NOMO-1 (cell line): ENCODE measurements around the gene TSFM.
A peak's percentile ranks its signal among the peaks of the same experiment; 100 is the strongest.
"Not testable (repeated sequence)": the region's sequence is repeated elsewhere in the genome, so short reads cannot be mapped to it uniquely, and the experiment has no call there.

Source experiments
- DNase-seq, 2 experiments: peaks; one replicate each; lab custom pipeline; 2025; ENCODE audit not compliant: unreplicated experiment in 2 of 2; lab: John Stamatoyannopoulos, UW

The TSFM gene

DNA sequence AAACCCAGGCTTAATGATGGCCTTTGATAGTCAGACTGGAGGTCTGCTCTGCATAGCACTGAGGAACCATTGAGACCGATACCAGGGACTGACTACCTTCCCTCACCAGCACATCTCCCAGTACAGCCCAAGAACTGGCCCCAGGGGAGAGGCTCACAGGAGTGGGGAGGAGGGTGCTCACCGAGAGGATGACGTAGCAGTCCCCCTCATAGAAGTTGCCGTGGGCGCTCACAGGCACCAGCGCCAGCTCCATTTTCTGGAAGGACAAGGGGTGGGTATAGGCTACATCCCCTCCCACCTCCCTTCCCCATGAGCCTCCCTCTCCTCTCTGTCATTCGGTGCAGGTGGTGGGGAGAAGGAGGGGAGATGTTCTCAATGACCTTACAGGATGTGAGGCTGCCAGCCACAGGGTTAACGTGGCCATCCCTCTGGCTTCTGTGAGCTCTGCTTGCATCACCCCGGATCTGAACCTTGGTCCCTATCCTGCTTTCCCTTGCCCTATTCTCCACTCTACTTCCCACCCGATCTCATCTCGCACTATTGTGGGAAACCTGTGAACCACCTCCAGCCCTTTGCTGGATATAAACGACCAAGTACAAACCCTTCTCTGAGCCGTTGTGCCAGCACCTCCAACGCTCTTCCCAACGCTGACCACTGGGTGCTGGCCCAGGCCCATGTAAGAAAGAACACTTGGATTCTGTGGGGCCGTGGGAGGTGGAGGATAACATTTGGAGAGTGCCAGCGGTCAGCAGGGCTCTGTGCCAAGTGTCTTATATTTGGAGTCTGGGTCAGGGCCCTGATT lies 31.6 kb downstream of the TSFM start:
- no peak for DNase-seq

DNA sequence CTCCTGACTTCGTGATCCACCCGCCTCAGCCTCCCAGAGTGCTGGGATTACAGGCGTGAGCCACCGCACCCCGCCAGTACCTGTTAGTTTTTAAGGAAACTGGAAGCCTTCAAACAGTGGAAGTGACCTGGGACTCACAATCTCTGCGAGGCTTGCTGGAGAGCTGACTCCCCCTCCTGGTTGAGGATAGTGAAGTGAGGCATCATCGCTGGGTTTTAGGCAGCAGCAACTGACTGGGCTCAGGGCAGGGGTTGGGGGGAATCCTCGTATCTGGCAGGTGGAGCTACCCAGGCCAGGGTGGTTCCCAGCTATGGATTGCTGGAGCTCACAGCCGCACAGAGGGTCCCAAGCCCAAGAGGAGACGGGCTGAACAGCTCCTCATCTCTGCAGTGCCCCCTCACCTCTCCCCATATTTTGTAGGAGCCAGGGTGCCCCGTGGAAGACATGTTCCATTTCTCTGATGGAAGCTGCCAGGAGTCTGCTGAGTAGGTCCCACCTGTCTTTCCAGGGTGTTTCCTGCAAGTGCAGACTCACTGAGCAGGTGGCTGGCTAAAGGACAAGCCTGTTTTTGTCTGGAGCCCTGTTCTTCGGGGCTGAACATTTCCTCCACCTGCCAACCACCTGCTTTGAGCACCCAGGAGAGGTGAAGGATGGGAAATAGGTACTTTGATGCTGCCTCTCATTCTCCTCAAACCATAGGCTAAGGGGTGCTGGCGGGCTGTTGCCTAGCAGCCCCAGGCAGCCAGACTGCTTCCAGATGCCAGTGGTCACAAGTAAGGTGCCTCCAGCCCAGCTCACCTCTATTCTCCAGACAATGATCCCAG lies 32.8 kb downstream of the TSFM start:
- DNase-seq: no peak

DNA sequence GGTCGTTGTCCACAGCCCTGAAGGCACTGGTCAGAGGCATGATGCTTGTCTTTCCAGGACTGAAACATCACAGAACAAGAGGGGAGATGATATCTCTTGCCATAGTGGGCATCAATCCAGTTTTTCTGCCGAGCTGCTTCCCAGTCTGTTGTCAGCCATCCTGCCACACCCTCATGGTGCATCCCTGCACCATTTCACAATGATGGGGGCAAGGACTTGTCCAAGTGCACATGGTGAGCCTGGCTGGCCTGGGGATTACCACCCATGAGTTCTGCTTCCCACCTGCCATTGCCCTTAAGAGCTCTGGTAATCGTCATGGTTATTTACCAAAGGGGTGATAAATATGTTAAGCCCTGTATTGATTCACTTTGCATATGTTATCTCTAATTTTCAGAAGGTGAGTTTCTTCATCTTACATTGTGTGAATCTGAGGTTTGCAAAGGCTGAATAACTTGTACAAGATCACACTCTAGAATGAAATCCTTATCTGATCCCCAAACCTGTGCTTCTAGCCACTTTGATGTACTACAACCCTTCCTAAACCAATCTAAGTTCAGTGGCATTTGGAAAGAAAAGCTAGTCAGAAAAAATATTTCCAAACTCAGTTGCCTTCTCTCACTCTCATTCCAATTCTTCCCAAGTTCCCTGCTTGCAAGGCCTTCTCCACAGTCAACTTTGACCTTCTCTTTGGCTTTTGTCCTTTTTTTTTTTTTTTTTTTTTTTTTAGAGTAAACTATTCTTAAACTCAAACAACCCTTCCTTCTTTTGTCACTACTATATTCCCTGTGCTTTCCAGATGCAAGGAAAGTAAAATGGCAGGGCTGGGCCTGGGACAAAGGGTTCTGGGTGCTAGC lies 33.6 kb downstream of the TSFM start:
- no peak for DNase-seq

DNA sequence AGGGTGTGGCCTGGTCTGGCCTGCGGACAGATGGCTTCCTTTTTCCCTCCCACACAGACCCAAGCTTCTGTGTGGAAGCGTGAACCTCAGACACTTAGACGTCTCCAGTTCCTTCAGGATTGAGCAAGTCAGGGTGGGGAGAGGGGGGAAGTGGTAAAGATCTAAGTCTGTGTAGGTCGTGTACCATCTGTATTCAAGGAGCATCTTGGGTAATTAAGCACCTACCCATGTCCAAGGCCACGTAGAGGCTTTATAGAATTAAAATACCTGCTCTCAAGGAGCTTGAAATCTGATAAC lies 34.2 kb downstream of the TSFM start:
- peak; percentile 51 to 76 for DNase-seq

DNA sequence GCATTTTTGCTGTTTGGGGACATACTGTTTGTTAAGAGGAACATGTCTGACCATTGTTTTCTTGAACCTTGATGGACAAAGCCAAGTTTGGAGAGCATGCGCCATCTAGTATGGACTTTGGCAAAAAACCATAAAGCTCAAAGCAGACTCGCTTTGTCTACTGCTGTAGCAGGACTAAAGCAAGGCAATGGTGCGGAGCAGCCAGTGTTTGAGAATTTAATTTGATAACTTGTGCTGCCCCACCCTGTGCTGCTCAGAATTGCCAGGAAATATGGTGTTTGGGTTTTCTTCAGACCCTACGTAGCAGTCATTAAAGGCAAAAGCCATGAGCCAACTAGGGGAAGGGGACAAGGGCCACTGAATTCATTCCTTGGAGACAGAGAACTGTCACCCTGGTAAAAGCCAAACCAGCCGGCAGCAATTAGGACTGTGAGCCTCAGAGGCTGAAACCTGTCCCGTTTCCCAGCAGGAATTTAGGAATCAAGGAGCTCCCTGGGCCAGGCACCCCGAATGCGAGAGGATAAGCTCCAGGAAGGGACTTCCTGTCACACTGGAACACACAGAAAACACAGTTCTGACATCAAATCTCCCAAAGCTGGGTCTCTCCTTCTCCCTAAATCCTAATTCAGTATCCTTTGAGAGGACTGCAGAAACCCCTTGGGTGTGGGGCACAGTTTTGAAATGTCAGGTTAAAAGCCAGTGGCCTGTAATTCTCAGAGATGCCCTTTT lies 34.8 kb downstream of the TSFM start:
- DNase-seq: no peak

DNA sequence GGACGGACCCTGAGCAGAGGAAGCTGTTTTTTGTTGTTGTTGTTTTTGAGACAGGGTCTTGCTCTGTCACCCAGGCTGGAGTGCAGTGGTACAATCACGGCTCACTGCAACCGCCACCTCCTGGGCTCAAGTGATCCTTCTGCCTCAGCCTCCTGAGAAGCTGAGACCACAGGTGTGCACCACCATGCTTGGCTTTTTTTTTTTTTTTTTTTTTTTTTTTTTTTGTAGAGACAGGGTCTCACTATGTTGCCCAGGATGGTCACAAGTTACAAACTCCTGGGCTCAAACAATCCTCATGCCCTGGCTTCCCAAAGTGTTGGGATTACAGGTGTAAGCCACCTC lies 35.4 kb downstream of the TSFM start:
- not testable (repeated sequence) for DNase-seq

DNA sequence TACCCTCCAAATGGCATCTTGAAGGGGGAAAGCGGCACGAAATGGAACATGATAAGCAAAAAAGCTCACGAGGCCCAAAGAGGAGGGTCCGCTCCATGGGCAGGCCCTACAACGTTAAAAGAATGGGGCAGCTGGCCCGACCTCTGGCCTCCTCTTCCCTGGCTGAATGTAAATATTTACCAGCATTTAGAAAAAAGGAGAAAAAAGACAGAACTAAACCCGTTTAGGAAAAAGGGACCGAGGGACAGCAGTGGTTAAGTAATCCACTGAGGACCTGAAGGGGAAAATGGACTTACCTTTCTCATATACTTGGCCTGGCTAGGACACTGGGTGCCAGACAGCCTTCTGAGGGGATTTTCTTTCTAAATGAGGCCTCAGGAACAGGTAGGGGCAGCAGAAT lies 37.5 kb downstream of the TSFM start:
- not testable (repeated sequence) for DNase-seq

DNA sequence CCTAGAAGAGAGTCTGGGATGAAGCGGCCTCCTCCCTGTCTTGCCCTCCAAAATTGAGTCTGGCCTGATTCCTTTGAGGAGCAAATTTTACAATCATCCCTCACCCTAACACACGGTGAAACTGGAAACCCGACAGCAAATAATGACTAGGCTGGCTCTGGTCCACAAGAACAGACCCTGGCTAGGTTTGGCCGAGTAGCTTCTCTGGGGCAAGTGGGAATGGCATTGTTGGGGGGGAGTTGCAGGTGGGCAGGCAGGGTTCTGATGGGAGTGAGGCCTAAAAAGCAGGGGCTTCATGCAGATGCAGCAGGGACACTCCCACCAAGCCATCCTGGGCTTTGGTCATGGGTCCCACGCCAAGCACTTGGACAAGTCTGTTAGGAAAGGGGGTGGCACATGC lies 38.4 kb downstream of the TSFM start:
- DNase-seq: not testable (repeated sequence)

DNA sequence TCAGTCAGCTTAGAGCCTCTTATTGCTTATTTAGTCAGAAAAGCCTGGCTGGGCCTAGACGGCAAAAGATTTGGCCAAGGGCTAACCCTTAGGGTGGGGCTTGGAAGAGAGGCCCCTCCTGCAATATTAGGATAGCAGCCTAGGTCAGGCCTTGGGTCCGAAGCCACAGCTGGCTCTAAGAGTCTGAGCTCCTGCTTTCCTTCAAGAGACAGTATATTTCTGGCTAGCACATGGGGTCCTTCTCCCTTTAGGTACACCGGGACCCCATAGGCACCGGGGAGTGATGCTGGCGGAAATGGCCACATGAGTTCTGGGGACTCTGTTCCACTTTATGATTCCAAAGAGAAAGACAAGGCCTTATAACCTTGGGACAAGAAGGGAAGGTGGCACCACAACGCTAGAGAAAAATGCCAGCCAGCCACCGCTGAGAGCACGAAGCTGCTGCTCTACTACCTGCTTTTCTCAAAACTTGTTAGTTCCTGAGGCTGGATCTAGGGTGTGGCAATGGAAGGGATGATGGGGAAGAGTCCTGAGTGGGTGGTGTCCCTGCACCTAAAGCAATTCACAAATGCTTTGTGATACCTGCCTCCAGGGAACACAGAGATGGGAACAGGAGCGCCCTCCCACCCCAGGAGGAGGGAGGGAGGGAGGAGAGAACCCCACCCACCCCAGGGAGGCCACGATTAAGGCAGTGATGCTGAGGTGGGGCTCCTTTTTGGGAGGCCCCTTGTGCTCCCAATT lies 39.1 kb downstream of the TSFM start:
- no peak for DNase-seq

DNA sequence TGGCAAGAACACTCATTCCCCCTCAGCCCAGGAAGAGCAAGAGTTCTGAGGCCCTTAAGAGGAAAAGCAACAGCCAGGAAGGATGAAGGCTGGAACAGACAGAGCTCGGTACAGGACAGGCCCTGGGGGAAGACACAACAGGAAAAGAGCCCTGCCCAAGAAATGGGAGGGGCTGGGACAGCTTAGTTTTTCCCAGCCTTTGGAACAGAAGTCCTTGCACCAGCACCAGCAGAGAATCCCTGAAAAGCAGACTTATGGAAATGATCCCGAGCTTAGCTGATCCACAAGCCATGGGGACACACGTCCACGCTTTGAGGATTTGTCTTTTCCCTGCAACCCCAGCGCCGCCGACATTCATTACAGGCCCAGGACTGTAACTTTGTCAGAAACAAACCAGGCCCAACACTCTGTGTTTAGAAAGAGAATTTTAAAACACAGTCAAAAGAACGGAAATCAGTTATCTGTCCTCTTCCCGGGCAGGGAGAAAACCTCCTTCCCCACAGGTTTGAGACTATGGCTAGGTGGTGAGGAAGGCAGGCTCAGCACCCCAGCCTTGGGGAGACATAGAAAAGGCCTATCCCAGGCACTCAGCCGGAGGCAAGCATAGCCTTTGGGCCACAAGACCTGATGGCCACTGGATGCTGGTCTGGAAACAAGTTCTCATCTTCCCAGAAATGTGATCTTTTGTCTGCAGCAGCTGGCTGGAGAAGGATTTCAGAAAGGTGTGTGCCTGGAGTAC lies 40.0 kb downstream of the TSFM start:
- no peak for DNase-seq

DNA sequence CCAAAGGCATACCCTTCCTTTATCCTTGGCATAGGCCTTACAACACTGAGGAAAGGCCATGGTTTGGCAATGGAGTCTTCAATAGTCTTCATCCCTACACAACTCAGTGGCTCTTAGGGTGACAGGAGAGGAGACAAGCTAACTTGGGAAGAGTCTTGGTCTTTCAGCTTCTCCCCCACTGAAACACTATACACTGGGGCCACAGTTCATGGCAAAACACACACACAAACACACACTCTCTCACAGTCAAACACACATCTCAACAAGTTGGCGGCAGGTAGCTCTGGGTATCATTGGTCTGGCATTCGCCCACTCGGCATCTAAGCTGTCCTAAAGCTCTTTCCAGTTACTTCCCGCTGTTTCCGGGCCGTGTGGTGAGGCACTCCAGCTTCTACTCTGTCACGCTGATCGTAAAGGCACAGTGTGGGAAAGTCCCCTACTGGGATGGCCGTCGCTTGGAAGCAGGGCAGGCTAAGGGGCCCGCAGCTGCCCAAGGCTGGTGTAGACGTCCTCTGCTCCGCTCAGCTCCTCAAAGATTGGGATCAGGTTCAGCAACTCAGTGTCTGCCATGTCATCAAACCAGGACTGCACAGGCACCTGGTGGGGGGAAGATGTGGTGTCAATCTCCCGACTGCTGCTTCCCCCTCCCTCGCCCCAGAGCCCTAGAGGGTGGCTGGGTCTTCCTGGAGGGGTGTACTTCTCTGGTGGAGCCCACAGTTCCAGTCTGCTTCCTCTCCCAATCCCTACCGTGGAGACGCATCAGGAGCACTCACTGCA lies 40.7 kb downstream of the TSFM start:
- DNase-seq: no peak

DNA sequence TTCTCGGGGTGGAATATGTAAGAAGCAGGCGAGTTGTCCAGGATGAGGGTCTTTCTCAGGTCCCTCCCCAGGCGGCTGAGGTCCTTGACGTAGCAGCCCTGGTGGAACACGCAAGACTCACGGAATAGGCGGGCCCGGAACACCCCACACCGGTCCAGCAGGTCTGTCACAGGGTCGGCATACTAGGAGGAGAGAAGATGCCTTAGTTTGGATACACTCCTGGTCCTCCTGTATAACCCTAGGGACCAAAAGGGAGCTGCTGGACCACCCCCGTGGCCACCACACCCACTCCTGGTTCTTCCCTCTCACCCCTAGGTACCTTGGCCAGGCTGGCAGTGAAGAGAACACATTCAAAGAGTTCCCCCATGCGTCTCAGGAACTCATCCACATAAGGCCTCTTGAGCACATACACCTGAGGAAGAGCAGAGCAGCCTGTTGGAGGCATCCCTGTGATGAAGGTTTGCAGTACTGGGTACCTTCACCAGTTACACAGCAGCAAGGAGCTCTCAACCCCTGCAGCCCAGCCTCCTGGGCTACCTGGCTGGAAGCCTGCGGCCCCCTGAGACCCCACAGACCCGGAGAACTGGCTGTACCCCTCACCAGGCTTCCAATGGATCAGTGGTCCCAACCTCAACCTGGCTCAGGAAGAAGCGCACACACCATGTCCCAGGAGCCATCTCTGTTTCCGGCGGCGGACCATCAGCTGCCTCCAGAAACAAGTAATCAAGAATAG lies 41.5 kb downstream of the TSFM start:
- DNase-seq: no peak

DNA sequence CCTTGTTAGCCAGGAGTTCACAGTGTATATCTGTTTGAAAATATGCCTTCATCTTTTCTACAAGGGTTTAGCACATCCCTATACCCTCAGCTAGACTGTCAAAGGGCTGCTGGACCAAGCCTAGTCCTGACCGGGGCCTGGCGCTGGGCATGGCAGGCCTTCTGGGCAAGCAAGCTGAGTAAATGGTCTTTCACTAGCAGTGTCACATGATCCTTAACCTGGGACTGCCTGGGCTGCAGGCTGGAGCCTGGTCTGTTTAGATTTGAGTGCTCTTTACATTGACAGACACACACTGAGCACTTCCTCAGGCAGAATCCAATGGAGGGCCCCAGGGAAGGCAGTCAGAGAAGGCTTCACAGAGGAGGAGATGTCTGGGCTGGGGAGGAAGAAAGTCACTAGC lies 42.9 kb downstream of the TSFM start:
- DNase-seq: no peak

DNA sequence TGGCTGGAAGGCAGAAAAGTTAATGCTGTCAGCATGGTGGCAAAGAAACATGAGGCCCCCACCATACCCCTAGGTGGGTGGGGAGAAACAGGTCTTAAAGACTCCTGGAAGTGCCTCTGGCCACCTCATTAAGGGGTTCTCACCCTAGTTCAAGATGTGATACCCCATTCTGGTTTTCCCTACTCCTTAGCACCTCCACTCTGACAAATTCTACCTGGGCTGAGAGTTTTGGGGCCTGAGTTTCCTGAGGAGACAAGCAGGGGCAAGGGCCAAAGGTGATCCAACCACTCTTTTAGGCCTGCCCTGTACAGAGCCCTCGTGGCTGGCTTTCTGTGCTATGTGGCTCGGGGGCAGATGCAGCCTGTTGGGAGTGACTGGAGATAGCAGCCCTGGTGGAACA lies 43.8 kb downstream of the TSFM start:
- DNase-seq: no peak

DNA sequence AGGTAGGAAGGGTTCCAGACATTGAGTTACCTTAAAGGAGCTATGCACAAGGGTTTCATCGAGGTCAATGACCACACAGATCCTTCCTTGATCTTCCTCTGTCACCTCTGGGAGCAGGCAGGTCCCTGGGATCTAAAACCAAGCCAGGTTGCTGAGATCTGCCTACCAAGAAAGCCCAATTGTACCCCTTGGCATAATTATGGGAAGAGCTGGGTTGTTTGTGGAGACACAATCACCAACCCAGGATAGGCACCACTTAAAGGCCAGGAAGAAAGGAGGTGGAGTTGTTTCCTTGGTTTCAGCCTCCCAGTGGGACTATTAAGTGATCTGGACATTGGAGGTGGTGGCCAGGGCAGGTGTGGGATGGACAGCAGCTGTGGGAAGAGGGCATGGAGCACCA lies 44.4 kb downstream of the TSFM start:
- no peak for DNase-seq

DNA sequence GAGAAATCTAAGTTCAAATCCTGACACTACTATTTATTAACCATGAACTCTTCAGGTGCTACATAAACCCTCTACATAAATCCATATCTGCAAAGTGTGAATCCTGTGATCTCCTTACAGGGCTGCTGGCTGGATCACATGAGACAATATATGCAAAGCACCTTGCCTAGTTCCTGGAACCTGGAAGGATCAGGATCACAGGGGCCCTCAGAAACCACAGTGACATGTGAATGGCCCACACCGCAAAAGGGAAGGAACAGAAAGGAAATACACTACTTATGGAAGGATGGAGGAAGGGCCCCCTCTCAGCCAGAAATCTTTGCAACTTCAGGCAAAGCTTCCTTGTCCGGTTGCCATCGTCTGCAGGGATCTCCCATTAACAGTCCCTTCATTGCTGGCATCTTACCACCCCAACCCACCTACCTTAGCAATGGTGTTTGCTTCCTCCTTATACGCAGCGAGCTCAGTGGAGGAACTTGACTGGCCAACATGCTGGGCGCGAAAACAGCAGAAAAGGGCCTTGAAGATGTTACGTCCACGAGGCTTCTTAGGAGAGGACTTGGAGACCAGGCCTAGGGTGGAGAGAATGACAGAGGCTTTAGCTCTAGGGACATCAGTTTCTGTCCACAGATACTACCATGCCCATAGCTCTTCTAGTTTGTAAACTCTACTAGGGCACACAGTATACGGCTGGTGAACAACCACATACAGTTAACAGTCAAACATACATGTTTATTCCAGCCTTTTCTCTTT lies 46.6 kb downstream of the TSFM start:
- no peak for DNase-seq

DNA sequence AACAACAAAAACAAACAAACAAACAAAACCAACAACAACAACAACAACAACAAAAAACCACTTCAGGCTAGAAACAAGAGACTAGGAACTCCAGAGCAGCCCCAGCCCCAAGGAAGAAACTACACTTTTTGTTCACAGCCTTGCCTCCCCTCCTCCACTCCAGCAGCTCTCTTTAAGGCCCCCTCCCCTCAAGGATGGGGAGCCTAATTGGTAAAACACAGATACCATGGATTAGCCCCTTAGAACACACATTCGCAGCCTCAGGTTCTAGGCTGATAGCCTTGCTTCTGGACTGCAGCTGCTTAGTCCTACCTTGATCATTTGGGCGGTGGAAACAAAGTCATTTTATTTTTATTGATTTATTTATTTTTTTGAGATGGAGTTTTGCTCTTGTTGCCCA lies 47.8 kb downstream of the TSFM start:
- no peak for DNase-seq
